Activated CD4-positive, alpha-beta T cell treated with anti-CD3 and anti-CD28 coated beads for 1 hour (primary cell): ENCODE data around the gene LIPI.
"Not testable (repeated sequence)": the region's sequence is repeated elsewhere in the genome, so short reads cannot be mapped to it uniquely, and the experiment has no call there.

Source experiments
- DNase-seq: peaks from one replicate; pipeline ENCODE4 v3.0.0-alpha.2; 2020

The LIPI gene

DNA sequence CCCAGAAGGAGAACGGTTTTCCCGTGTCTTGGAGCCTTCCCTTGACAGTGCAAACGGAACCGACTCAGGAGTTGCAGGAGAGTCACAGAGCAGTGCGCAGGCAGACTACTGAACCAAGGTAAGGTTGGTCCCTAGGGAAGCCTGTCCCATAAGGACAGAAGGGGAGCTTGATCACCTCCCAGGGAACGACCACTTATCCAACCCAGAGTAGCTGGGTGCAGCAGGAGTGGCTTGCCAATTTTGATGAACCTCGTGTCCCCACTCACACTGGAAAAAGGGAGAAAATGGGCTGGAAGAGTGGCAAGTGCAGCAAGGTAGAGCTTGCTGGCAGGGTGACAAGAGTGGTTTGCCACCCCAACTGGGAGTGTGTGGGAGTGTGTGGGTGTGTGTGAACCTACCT lies 95.1 kb downstream of the LIPI start:
- DNase-seq: no peak

DNA sequence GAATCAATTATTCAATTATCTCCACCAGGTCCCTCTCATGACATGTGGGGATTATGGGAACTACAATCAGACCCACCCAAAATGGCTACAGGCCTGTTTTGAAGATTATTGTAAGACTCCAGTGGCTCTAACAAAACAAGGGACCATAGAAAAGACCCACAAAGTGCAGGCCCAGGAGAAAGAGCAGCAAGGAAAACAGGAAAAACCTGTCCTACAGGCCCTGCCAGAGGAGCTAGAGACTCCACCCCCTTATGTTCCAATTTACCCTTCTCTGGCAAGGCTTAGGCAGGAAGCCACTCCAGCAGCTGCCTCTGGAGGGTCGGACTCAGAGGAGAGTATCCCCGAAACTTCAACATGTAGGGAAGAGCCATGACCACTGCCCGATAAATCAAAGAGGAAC lies 96.5 kb downstream of the LIPI start:
- DNase-seq: no peak

DNA sequence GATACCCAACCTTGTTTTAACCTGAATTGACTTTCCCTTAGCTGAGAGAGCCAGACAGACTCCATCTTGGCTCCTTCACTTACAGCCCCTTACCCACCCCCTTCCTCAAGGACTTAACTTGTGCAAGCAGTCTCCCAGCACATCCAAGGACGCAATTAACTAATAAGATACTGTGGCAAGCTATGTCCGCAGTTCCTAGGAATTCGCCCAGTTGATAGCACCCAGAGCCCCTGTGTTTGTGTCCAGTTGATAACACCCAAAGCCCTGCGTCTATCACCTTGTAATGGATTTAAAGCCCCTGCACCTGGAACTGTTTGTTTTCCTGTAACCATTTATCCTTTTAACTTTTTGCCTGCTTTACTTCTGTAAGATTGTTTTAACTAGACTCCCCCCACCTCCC lies 106.2 kb downstream of the LIPI start:
- DNase-seq: not testable (repeated sequence)

DNA sequence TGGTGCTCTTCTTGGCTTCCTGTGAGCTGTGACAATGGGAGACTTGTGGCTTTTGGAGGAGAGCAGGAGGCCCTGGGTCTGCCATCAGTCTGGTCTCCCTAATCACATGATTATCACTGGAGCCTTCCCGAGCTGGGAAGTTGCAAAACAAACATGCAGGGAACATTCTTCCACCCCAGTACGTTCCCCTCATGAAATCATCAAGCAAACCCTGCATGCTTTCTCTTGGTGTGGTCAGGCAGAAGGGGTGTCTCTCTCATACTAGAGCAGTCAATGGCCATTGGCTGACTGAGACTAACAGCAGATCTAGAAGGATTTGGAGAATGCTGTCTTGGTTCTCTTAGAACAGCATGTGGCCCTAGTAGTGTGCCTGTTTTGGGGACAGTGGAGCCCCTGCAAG lies 111.2 kb downstream of the LIPI start:
- no peak for DNase-seq

DNA sequence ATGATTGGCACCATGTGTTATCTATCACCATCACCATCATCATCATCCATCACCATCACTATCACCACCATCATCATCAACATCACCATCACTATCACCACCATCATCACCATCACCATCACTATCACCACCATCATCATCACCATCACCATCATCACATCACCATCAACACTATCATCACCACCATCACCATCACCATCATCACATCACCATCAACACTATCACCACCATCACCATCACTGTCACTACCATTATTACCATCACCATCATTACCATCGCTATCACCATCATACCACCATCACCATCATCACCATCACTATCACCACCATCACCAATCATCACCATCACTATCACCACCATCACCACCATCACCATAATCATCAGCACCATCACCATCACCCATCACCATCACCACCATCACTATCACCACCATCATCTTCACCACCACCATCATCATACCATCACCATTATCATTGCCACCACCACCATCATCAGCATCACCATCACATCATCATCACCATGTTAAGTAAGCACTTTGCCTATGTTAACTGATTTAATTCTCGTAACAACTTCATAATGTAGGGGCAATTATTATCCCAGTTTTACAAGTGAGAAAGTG lies 112.8 kb downstream of the LIPI start:
- no peak for DNase-seq

DNA sequence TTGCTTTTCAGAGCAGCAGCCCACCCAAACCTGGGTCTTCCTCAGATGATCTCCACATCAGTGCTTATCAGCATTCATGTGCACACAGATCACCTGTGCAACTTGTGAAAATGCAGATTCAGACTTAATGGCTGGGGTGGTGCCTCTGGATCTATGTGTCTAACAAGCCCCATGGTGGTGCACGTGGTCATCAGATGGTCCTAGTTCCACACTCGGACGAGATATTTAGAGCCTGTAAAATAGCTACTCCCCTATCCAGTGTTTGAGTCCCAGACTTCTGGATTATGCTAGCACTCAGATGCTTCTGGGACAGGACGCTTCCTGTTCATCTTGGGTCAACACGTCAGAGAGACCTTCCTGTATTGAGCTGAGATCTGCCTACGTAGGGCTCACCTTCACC lies 114.2 kb downstream of the LIPI start:
- DNase-seq: no peak

DNA sequence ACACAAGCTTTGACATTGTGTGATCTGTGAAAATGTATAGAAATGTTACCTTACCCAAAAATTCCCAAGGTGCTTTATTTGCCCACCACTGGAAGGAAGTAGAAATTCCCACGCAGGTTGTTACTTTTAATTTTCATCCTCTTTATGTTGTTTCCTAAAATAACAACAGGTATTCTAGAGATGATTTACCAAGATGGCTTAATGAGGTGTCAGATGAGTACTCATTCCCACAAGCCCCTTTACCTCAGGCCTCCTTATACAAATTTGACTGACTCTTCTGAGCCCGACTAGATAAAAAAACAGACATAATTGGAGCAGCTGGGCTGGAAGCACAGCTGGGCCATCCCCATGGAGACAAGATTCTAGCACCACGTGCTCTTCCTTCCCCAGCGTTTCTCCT lies 114.6 kb downstream of the LIPI start:
- no peak for DNase-seq

DNA sequence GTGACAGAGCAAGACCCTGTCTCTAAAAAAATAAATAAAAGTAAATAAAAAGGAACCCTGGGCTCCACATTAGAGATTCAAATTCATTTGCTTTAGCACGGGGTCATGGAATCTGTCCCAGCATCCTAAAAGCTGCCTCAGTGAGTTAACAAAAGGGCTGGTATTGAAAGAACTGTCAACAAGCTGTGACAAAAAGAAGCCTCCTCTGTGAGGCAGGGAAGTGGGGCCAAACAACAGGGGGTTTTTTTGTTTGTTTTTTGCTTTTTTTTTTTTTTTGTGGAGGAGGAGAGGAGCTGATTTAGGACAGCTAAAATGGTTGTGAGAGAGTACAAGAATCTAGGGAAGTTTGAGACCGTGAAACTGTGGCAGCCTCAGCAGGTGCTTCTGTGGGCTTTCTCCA lies 115.7 kb downstream of the LIPI start:
- no peak for DNase-seq

DNA sequence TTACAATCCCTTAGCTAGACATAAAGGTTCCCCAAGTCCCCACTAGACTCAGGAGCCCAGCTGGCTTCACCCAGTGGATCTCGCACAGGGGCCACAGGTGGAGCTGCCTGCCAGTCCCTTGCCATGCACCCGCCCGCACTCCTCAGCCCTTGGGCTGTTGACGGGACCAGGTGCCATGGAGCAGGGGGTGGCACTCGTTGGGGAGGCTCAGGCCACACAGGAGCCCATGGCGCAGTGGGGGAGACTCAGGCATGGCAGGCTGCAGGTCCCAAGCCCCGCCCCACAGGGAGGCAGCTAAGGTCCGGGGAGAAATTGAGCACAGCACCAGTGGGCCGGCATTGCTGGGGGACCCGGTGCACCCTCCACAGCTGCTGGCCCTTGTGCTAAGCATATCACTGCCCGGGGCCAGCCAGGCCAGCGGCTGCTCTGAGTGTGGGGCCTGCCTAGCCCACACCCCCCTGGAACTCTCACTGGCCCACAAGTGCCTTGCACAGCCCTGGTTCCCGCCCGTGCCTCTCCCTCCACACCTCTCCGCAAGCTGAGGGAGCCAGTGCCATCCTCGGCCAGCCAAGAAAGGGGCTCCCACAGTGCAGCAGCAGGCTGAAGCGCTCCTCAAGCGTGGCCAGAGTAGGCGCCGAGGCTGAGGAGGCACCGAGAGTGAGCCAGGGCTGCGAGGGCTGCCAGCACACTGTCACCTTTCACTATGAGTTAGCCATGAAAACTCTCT lies 117.8 kb downstream of the LIPI start:
- DNase-seq: no peak

DNA sequence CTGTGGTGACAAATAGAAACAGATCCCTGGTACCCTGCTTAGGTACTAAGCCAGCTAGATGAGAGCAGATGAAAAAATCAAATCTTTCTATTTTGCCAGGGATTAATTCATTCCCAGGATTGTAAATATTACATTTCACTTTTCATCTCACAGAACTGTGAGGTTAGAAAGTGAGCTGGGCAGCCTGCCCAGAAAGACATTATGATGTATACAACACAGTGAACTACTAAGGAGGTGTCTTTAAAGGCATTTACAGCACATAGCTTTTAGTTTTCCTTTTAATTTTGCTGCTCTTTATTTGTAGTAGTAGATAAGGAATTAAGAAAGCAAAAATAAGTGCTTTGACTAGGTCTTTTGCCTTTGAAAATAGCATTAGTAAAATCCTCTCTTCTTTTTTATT lies 120.6 kb downstream of the LIPI start:
- DNase-seq: not testable (repeated sequence)

DNA sequence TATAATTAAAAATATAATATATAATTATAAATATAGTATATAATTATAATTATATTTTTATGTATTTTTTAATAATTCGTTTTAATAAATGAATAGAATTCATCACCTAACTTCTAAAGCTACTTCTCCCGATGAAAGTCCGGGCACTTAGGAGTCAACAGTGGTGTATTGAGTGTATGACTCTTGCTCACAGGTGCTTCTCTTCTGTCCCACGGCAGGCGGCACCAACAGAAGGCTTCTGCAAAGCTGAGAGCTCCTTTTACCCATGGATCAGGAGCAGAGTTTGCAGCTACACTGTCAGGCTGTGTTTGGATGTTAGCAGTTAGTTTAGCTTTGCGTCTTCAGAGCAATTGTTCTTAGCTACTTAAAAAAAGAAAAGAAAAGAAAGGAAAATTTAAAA lies 122.4 kb downstream of the LIPI start:
- DNase-seq: no peak

DNA sequence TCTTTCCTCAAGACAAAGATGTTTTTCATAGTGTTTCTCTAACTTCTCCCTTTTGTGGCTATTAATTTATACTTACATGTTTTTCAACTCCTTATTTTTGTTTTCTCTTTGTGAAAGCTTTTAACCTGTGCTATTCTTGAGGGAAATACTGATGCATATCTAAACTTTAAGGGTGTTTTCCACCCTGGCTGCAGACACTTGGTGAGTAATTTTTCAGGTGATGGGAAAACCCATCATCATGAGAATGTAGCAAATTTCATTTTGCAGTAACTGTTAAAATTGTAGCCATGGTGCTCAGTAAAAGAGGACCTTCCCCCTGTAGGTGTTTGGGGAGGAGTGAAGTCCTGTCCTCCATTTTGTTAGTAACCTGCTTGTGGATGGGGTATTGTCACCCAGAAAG lies 124.2 kb downstream of the LIPI start:
- no peak for DNase-seq

DNA sequence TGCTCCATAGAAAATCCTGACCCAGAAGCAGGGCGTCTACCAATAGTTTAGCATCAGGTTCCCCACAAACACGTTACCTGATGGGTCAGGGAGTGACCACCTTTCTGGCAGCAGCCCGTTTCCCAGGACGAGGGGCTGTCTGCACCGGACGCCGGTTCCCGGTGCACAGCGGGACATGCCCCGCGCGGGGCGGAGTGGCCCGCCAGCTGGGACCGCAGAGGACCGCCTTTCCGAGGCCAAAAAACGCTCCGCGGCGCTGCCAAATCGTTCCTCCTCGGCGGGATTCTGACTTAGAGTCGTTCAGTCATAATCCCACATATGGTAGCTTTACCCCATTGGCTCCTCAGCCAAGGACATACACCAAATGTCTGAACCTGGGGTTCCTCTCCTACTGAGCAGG lies 126.1 kb downstream of the LIPI start:
- no peak for DNase-seq

DNA sequence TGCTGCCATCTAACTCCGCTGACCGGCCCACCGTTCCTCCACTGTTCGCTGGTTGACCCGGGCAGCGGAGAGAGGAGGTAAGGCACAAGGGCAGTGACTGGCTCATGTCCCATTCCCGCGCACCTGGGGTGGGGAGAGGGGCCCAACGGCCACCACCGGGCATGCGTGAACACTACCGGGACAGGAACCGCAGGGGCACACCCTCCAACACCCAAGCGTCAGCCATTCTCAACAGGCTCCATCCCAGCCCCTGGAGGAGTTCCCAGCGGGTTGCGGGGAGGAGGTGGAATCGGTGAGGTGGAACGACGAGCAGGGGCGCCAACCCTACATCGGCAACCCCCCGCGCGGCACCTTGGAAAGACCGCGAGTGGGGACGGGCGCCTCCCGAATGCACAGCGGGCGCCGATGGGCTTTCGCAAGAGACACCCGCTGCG lies 126.7 kb downstream of the LIPI start:
- no peak for DNase-seq

DNA sequence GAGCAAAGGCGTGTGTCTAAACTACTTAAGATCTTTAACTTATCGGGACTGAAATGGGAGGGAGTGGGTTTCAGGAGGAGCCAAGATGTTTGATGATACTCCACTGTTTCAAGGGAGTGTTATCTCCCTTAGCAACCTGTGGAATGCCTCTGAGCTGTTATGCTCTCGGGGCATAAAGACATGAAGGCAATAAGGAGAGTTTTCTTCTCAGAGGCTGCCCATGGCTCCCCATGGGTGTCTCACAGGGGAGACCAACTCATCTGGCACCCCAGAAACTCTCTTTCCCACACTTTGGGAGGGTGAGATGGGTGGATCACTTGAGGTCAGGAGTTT lies 130.0 kb downstream of the LIPI start:
- no peak for DNase-seq

DNA sequence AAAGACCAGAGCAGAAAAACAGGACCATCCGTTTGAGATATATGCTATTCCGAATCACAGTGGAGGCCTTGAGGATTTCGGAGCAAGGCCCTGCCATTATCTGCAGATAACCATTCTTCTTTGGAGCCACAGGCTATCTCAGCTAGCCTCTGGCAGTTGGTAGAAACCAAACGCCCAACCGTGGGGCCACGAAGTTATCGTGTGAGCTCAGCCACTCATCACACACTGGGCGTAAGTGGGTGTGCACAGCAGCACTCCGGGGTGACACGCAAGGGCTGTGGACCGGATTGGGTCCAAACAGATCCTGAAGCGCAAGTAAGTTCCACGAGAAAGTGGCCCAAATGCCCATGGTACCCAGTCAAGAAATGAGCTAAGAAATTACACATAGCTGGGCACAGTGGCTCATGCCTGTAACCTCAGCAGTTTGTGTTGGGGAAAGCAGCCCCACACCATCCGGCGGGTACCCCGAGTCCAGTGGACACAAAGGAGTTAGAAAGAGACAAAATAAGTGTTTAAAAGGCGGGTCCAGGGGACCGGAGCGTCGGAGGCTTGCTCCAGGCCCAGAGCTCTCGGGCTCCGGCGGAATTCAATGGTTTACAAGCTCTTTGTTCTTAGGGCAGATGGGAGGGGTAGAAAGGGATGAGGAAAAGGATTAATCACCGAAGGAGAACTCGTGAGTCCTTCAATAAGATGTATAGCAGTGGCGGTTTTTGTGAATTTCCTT lies 130.6 kb downstream of the LIPI start:
- no peak for DNase-seq

DNA sequence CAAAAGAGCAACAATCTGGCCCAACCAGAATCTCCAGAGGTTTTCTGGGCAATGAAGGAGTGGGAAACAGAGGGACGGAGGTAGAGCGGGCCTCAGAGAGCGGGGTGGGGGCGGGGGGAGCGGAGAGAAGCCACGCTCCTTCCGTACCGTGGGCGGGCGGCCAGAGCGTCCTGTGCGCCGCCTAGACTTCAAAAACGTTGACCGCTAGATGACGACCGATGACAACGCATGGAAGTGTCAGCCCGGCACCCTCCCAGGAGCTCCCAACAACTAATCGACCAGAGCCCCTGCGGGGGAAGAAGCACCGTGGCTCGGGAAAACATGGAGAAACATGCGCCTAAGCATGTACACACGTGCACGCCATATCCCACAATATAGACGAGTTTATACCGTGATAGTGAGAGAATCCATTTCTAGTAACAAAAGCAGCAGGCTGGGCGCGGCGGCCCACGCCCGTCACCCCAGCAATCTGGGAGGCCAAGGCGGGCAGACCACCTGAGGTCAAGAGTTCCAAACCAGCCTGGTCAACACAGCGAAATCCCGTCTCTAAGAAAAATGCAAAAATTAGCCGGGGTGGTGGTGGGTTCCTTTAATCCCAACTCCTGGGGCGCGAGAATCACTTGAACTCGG lies 131.9 kb downstream of the LIPI start:
- DNase-seq: no peak

DNA sequence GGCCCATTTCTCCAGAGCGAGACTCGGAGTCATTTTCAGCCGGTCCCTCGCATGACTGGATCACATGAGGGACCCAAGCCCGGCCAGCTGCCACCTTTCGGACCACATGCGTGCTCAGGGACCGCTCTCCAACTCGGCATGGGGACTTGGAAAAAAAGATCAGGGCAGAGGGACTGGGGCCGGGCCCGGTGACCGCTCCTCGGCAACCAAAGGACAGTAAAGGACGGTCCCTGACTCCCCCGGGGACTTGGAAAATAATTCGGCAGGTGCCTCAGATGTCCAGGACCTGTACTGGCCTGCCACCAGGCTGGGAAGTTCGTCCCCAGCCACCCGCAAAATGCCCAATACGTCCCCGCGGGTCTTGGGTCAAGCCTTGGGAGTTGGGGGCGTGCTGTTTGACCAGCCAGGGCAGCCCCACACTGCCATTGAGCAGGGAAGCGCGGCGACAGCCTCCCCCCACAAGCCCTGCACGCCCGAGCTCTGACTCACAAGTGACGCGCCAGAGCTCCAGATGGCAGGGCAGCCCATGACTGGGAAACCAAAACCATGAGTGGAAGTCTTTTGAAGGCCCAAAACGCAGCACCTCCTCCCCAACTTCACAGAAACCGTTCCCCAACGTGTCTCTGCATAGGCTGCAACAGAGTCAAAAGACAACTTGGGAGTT lies 134.5 kb downstream of the LIPI start:
- no peak for DNase-seq

DNA sequence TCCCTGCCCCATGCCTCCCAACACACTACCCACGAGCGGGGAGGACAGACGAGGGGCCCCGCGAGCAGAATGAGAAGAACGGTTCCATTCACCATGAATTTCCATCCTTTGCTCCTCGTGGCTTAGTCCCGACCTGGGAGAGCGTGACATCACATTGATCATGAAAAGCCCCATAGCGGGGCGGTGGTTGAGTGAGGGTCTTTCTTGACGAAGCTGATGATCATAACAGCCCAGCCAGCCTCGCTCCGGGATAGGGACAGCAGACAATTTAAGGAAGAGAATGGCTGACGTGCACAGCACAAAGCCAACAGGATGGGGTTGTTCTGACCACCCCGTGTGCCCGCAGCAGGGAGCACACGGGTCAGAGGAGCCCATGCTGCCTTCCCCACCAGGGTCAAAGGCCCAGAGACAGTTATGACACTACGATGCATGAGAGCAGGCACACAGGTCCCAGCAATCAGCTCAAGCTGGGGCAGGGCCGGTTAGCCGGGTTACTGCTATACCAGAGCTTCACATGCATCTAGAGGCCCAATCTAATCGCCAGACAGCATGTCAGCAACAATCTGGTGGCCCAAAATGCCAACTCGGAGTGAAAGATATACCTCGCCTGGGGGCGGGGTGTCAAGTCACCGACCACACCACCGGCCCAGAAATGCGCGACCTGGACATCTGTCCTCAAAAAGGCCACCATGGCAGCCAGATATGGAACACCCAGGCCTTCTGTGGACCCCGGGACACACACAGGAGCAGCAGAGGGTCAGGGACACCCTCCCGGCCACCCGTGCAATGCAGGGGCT lies 135.2 kb downstream of the LIPI start:
- no peak for DNase-seq

DNA sequence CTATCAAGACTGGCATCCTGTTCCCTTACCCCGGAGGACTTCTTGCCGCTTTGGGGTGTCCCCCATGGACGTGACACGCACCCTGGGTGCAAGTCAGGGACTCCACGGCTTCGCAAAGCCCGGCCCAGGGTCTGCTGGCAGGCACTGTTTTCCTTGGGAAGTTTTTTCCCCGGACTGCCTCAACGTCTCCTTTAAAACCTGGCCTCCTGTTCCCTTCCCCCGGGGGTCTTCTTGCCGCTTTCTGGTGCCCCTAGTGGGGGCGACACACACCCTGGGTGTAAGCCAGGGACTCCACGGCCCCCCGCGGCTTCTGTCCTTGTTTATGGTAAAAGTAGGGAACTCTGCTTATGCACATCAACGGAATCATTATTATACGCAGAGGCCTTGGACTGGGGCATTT lies 136.6 kb downstream of the LIPI start:
- DNase-seq: no peak

DNA sequence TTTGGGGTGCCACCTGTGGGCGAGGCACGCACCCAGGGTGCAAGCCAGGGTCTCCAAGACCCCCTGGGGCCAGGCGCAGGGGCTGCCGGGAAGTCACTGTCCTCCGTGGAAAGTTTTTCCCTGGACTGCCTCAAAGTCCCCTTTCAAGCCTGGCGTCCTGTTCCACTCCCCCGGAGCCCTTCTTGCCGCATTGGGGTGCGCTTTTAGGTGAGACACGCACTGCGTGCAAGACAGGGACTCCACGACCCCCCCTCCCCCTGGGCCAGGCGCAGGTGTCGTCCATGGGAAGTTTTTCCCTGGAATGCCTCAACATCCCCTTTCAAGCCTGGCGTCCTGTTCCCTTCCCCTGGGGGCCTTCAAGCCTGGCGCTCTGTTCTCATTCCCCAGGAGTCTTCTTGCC lies 137.1 kb downstream of the LIPI start:
- DNase-seq: no peak

DNA sequence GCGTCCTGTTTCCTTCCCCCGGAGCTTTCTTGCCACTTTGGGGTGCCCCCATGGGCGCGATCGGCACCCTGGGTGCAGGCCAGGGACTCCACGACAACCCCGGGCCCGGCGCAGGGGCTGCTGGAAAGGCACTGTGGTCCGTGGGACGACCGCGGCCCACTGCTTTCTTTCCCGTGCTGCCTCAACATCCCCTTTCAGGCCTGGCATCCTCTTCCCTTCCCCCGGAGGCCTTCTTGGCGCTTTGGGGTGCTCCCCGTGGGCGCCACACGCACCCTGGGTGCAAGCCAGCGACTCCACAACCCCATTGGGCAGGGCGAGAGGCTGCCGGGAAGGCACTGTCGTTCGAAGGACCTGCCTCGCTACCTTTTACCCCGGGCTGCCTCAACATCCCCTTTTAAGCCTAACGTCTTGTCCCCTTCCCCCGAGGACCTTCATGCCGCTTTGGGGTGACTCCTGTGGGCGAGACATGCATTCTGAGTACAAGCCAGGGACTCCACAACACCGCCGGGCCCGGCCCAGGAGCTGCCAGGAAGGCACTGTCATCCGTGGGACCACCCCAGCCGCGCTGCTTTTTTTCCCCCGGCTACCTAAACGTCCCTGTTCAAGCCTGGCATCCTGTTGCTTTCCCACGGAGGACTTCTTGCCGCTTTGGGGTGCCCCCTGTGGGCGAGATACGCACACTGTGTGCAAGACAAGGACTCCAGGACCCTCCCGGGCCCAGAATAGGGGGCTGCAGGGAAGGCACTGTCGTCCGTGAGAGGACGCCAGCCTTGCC lies 137.8 kb downstream of the LIPI start:
- no peak for DNase-seq
